ENCODE data around the gene RAPGEF1. TPM values are rescaled to one million over a fixed set of nuclear protein-coding genes. Genes with fewer than 3 reads are reported as not detected.
A peak's percentile ranks its signal among the peaks of the same experiment; 100 is the strongest.

The RAPGEF1 gene
- total and polyA plus RNA-seq, 10 donors = 16.9 to 137 (median 104) TPM

DNA sequence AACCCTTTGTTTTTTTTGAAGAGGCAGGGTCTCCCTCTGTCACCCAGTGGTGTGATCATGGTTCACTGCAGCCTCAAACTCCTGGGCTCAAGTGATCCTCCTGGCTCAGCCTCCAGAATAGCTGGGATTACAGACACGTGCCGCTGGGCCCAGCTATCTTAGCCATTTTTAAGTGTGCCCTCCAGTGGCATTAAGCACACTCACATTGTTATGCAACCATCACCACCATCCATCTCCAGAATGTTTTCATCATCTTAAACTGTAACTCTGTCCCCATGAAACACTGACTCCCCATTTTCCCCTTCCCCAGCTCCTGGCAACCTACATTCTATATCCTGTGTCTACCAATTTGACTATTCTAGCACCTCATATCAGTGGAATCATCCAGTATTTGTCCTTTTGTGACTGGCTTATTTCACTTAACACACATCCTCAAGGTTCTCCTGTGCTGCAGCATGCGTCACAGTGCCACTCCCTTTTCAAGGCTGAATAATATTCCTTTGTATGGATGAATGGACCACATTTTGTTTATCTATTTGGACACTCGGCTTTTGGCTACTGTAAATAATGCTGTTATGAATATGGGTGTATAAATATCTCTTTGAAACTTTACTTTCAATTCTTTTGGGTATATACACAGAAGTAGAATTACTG, 12.5 kb upstream of the RAPGEF1 start:
- TF ChIP-seq POLR2AphosphoS5 (IDR thresholded peaks at IDR 0.05) = no peak
- TF ChIP-seq, protein P1, sequence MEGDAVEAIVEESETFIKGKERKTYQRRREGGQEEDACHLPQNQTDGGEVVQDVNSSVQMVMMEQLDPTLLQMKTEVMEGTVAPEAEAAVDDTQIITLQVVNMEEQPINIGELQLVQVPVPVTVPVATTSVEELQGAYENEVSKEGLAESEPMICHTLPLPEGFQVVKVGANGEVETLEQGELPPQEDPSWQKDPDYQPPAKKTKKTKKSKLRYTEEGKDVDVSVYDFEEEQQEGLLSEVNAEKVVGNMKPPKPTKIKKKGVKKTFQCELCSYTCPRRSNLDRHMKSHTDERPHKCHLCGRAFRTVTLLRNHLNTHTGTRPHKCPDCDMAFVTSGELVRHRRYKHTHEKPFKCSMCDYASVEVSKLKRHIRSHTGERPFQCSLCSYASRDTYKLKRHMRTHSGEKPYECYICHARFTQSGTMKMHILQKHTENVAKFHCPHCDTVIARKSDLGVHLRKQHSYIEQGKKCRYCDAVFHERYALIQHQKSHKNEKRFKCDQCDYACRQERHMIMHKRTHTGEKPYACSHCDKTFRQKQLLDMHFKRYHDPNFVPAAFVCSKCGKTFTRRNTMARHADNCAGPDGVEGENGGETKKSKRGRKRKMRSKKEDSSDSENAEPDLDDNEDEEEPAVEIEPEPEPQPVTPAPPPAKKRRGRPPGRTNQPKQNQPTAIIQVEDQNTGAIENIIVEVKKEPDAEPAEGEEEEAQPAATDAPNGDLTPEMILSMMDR (IDR thresholded peaks at IDR 0.05 in 8 of 11, conservative IDR thresholded peaks at IDR 0.05 in 3 of 11) = no peak
- no peak for TF ChIP-seq POLR2A (IDR thresholded peaks at IDR 0.05)
- Histone ChIP-seq H3K4me1 (peaks cover 0 to 9% (median 1%) of the 10 kb centered on the region in 6 donors), H3K36me3 (no peaks in the 10 kb centered on the region), H3K27me3 (replicated peaks in 1 of 7) (peaks cover 0 to 33% (median 0%) of the 10 kb centered on the region in 7 donors), H3K4me3 (no peak overlapping the region), H3K27ac (no peak overlapping the region), H3K9me3 (no peaks in the 10 kb centered on the region)
- 80 to 88% (median 81%) methylated on average over 4 of the region's 4 CpGs for WGBS, 5 donors
- intact Hi-C loops (cut with DNase I; ENCODE audit: low total_unique reads) = no loop called here
- DNase-seq = no peak

DNA sequence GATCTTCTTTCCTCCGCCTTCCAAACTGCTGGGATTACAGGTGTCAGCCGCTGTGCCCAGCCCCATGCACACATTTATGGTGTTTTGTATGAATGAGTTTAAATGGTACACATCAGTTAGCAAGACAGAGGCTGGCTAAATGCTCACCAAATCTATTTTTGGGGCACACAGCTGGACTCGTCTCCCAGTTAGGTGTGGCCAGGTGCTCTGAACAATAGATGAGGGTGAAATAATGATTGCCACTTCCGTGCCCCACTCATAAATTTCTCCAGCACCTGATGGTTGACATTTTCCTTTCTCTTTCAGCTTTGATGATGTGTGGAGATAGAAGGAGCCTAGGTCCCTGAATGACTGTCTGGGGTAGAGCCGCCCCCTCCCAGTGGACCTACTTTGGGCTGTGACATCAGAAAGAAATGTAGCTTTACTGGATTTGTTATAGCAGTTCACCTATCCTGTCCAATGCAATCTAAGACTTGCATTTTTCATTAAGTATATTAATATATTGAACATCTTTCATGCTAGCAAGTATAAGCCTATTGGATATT, 8.6 kb upstream of the RAPGEF1 start:
- Histone ChIP-seq H3K36me3 (no peaks in the 10 kb centered on the region), H3K9me3 (no peaks in the 10 kb centered on the region), H3K4me1 (peaks cover 0 to 22% (median 13%) of the 10 kb centered on the region in 6 donors), H3K4me3 (no peak overlapping the region), H3K27ac (no peak overlapping the region), H3K27me3 (replicated peaks in 1 of 7) (peaks cover 0 to 4% (median 0%) of the 10 kb centered on the region in 7 donors)
- intact Hi-C loops (cut with DNase I; ENCODE audit: low total_unique reads) = loop anchor here (5.0 kb wide), 1 partner anchor 156 kb away; no protein-coding TSS in a partner anchor
- no peak for TF ChIP-seq POLR2AphosphoS5 (IDR thresholded peaks at IDR 0.05)
- no peak for TF ChIP-seq POLR2A (IDR thresholded peaks at IDR 0.05)
- TF ChIP-seq, protein P1 (IDR thresholded peaks at IDR 0.05 in 8 of 11, conservative IDR thresholded peaks at IDR 0.05 in 3 of 11) = no peak
- WGBS, 5 donors = 64 to 91% (median 71%) methylated on average over 5 of the region's 5 CpGs
- DNase-seq = no peak

DNA sequence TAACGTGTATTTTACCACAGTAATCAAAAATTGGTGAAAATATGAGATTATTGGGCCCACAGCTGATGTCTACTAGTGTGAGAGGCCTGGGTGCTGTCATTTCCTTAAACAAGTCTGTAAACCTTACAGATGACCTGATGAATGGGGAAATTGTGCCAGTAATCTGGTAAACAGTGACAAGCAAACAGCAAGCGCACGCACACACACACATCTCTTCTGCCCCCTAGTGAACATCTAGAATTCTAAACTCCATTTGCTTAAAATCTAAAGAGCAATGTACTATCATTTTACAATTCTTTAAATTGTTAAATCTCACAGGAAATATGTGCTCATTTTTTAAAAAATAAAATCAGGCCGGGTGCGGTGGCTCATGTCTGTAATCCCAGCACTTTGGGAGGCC, 7.5 kb upstream of the RAPGEF1 start:
- no peaks in the 10 kb centered on the region for H3K9me3 ChIP-seq
- no peaks in the 10 kb centered on the region for H3K27me3 ChIP-seq (replicated peaks in 1 of 7)
- DNase-seq = no peak
- WGBS, 5 donors = 31 to 44% (median 37%) methylated on average over 5 of the region's 5 CpGs
- no peaks in the 10 kb centered on the region for H3K36me3 ChIP-seq
- TF ChIP-seq POLR2A (IDR thresholded peaks at IDR 0.05) = no peak
- TF ChIP-seq, protein P1 (IDR thresholded peaks at IDR 0.05 in 8 of 11, conservative IDR thresholded peaks at IDR 0.05 in 3 of 11) = peak; percentile 12 to 63 (median 48)
- intact Hi-C loops (cut with DNase I; ENCODE audit: low total_unique reads) = loop anchor here (5.0 kb wide), 1 partner anchor 155 kb away; no protein-coding TSS in a partner anchor
- H3K4me3 ChIP-seq = no peak overlapping the region
- H3K4me1 ChIP-seq = peaks cover 0 to 32% (median 13%) of the 10 kb centered on the region in 6 donors
- no peak overlapping the region for H3K27ac ChIP-seq

DNA sequence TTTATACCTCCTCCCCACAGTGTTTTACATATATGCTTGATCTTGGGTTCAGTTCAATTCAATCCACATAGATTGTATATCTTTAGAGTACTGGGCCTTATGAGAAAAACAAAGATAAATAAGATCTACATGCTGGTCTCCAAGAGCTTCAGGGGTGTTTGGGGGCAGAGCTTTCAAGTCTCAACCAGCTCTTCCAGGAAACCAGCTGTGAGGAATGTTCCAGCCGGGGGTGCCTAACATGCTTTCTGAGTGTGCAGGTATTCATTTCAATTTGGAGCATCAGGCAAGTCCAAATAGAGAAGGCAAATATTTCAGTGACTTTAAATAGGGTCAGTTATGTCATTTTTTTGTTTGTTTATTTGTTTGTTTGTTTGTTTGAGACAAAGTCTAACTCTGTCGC, 5.7 kb upstream of the RAPGEF1 start:
- Histone ChIP-seq H3K36me3 (no peaks in the 10 kb centered on the region), H3K27ac (no peak overlapping the region), H3K4me3 (no peak overlapping the region), H3K27me3 (replicated peaks in 1 of 7) (no peaks in the 10 kb centered on the region), H3K4me1 (peaks cover 0 to 32% (median 13%) of the 10 kb centered on the region in 6 donors), H3K9me3 (no peaks in the 10 kb centered on the region)
- intact Hi-C loops (cut with DNase I; ENCODE audit: low total_unique reads) = loop anchor here (5.0 kb wide), 1 partner anchor 153 kb away; no protein-coding TSS in a partner anchor
- 88 to 100% (median 93%) methylated on average over 2 of the region's 2 CpGs for WGBS, 5 donors
- TF ChIP-seq, protein P1 (IDR thresholded peaks at IDR 0.05 in 8 of 11, conservative IDR thresholded peaks at IDR 0.05 in 3 of 11) = no peak
- TF ChIP-seq POLR2A (IDR thresholded peaks at IDR 0.05) (no peak), POLR2AphosphoS5 (IDR thresholded peaks at IDR 0.05) (no peak)
- no peak for DNase-seq

Measured in spleen (tissue), 11 donors.